Endothelial cell of umbilical vein (primary cell): ENCODE results near the gene FBN3. TPM values are rescaled to one million over a fixed set of nuclear protein-coding genes. Genes with fewer than 3 reads are reported as not detected.

Source experiments
- BruUV-seq: library from RNA; stranded (reverse); fragments of 400-500 nt; replicated peaks from 2 replicates; lab custom pipeline; 2021; lab: Mats Ljungman, UMichigan
- CTCF ChIA-PET: fragments of 300-600, 350-600 bp; sonication (Branson Sonifier 250); formaldehyde crosslinking; loops from one replicate; lab custom pipeline; 2021; ENCODE audit warnings: antibody characterized with exemption, inconsistent platforms; lab: Charles Lee
- POLR2A ChIA-PET: fragments of 300-600, 350-600 bp; sonication (Branson Sonifier 250); formaldehyde crosslinking; loops from one replicate; lab custom pipeline; 2021; ENCODE audit warnings: antibody characterized with exemption, inconsistent platforms; lab: Charles Lee
- DNase-seq: peaks from one replicate; pipeline ENCODE4 v3.0.0-alpha.2; 2011; ENCODE audit warnings: low read depth, low spot score
- FAIRE-seq: peaks from 2 replicates; lab custom pipeline; 2011; peaks lifted over from hg19 to GRCh38; lab: Jason Lieb, UNC
- H2AFZ ChIP-seq: 2 replicates; pipeline ENCODE4 v1.6.0; 2012; ENCODE audit warnings: low read depth, low read length, control low read depth, inconsistent platforms
- H3K27ac ChIP-seq: 2 replicates; pipeline ENCODE4 v1.5.1; 2011; ENCODE audit warnings: low read depth, mild to moderate bottlenecking, control low read depth, low read length, moderate library complexity; ENCODE audit not compliant: insufficient read depth
- H3K27me3 ChIP-seq, 2 experiments: 2 replicates each; pipeline versions ENCODE4 v1.6.0 to v1.6.1; 2011; ENCODE audit warnings: low read length in 2 of 2, mixed read lengths in 1 of 2; ENCODE audit not compliant: control insufficient read depth in 2 of 2, insufficient read depth in 2 of 2
- H3K36me3 ChIP-seq, 2 experiments: 2 replicates in 1 of 2; 3 replicates in 1 of 2; pipeline ENCODE4 v1.5.1; 2011; ENCODE audit warnings: low read length in 2 of 2, mild to moderate bottlenecking in 1 of 2, moderate library complexity in 1 of 2; ENCODE audit not compliant: control insufficient read depth in 2 of 2, insufficient read depth in 2 of 2; ENCODE audit errors: extremely low read depth in 1 of 2
- H3K4me1 ChIP-seq: 3 replicates; pipeline ENCODE4 v1.5.1; 2011; ENCODE audit warnings: mild to moderate bottlenecking, low read length; ENCODE audit not compliant: control insufficient read depth, insufficient read depth; ENCODE audit errors: extremely low read depth
- H3K4me2 ChIP-seq: 2 replicates; pipeline ENCODE4 v1.6.1; 2011; ENCODE audit warnings: low read length, control low read depth, mixed read lengths; ENCODE audit not compliant: insufficient read depth
- H3K4me3 ChIP-seq, 3 experiments: fragments of 200-600 bp in 1 of 3; sonication (generic), shearing (Covaris generic) in 1 of 3; replicated peaks in 1 of 3; 2 replicates each; pipeline ENCODE4 v1.5.1; 2011 to 2016; ENCODE audit warnings: control low read depth in 3 of 3, low read length in 3 of 3, mild to moderate bottlenecking in 2 of 3, inconsistent platforms in 1 of 3, low read depth in 1 of 3, moderate library complexity in 1 of 3; ENCODE audit not compliant: insufficient read depth in 1 of 3
- H3K79me2 ChIP-seq: 2 replicates; pipeline ENCODE4 v1.6.0; 2012; ENCODE audit warnings: low read length, inconsistent platforms; ENCODE audit not compliant: control insufficient read depth, insufficient read depth
- H3K9ac ChIP-seq: replicated peaks from 2 replicates; pipeline ENCODE3; 2011; ENCODE audit warnings: low read length, control low read depth; ENCODE audit not compliant: insufficient read depth; ENCODE audit errors: extremely low read depth
- H3K9me1 ChIP-seq: replicated peaks from 3 replicates; pipeline ENCODE4 v1.6.0; 2011; ENCODE audit warnings: mild to moderate bottlenecking, low read length; ENCODE audit not compliant: control insufficient read depth, insufficient read depth; ENCODE audit errors: extremely low read depth
- H3K9me3 ChIP-seq: replicated peaks from 2 replicates; pipeline ENCODE4 v1.5.1; 2012; ENCODE audit warnings: low read length, inconsistent platforms; ENCODE audit not compliant: control insufficient read depth, insufficient read depth
- H4K20me1 ChIP-seq: replicated peaks from 2 replicates; pipeline ENCODE3; 2011; ENCODE audit warnings: mild to moderate bottlenecking, low read length; ENCODE audit not compliant: control insufficient read depth, insufficient read depth; ENCODE audit errors: extremely low read depth
- CTCF ChIP-seq, 2 donors: IDR thresholded peaks; 1 replicate in 1 of 2; 2 replicates in 1 of 2; pipeline ENCODE4 v1.5.1; 2011; ENCODE audit warnings: low read length in 2 of 2, mild to moderate bottlenecking in 2 of 2, moderate library complexity in 2 of 2, control low read depth in 1 of 2, inconsistent platforms in 1 of 2, low read depth in 1 of 2; ENCODE audit not compliant: insufficient read depth in 1 of 2; ENCODE audit errors: extremely low read depth in 1 of 2
- EZH2 ChIP-seq: IDR thresholded peaks from 2 replicates; pipeline ENCODE4 v1.6.1; 2012; ENCODE audit warnings: borderline replicate concordance, low read depth, mild to moderate bottlenecking, moderate library complexity, low read length, inconsistent platforms; ENCODE audit not compliant: severe bottlenecking
- FOS ChIP-seq: IDR thresholded peaks from 2 replicates; pipeline ENCODE4 v1.6.1; 2011; ENCODE audit warnings: mild to moderate bottlenecking, low read length, moderate library complexity, borderline replicate concordance; ENCODE audit not compliant: insufficient read depth
- GATA2 ChIP-seq: IDR thresholded peaks from 2 replicates; pipeline ENCODE4 v1.7.0; 2011; ENCODE audit warnings: low read depth, mild to moderate bottlenecking, moderate library complexity, mixed read lengths, low read length; ENCODE audit not compliant: insufficient read length, insufficient read depth
- JUN ChIP-seq: IDR thresholded peaks from 2 replicates; pipeline ENCODE4 v1.6.1; 2011; ENCODE audit warnings: borderline replicate concordance, low read depth; ENCODE audit not compliant: insufficient read length, insufficient read depth
- MAX ChIP-seq: IDR thresholded peaks from 2 replicates; pipeline ENCODE4 v1.6.1; 2011; ENCODE audit not compliant: insufficient read depth, insufficient read length
- MYC ChIP-seq: IDR thresholded peaks from one replicate; pipeline ENCODE4 v1.6.1; 2011; ENCODE audit warnings: mild to moderate bottlenecking, low read depth, low read length
- POLR2A ChIP-seq: IDR thresholded peaks from 2 replicates; pipeline ENCODE4 v1.6.1; 2012; ENCODE audit warnings: low read depth, mild to moderate bottlenecking, control low read depth, low read length
- POLR2AphosphoS5 ChIP-seq: IDR thresholded peaks from 2 replicates; pipeline ENCODE4 v1.6.1; 2012; ENCODE audit warnings: low read depth, mild to moderate bottlenecking, control low read depth, low read length, moderate library complexity; ENCODE audit not compliant: insufficient read depth
- dilution Hi-C: fragments of 300-500 bp; cut with MboI; formaldehyde crosslinking; loops from one replicate; pipeline ENCODE4 v1.15.0; 2019; ENCODE audit warnings: low sequenced_read_pairs; ENCODE audit not compliant: extremely low pct_ligation_motif_present
- intact Hi-C: fragments of 100-400 bp; cut with micrococcal nuclease; formaldehyde crosslinking; loops from one replicate; pipeline ENCODE4 v1.10.0; 2022
- polyA plus RNA-seq, 4 experiments: library from polyadenylated mRNA; depleted of rRNA in 3 of 4; stranded (reverse) in 3 of 4; unstranded in 1 of 4; fragments of >200 nt; gene quantifications; 2 replicates each; pipeline versions ENCODE4 v1.2.1 to v1.2.3, GENCODE V29; 2011 to 2012; ENCODE audit warnings: missing spikeins in 1 of 4
- total RNA-seq: library from RNA; stranded (reverse); gene quantifications from 2 replicates; pipeline ENCODE4 v1.2.3, GENCODE V29; 2021

FBN3 gene
- total and polyA plus RNA-seq, 2 donors (not counting 3 experiments of a cell fraction or from before 2014, with no cell fraction given), result not detected

GRCh38 chr19:8174706-8175105, 25.3 kb upstream of the FBN3 start:
- H3K4me3 ChIP-seq, result no peak overlapping the region
- no peaks in the 10 kb centered on the region for H3K9me3 ChIP-seq
- DNase-seq (no peak), FAIRE-seq (no peak)
- POLR2A ChIA-PET, result no interaction called here
- no peaks in the 10 kb centered on the region for H4K20me1 ChIP-seq
- H3K79me2 ChIP-seq, result no peaks in the 10 kb centered on the region
- no peaks in the 10 kb centered on the region for H3K27me3 ChIP-seq
- no peak overlapping the region for H3K27ac ChIP-seq
- H3K36me3 ChIP-seq, result no peaks in the 10 kb centered on the region
- TF ChIP-seq POLR2AphosphoS5 (no peak), JUN (no peak), FOS (no peak), EZH2 (no peak), MAX (no peak), CTCF (IDR thresholded peaks at IDR 0.05; ENCODE audit: extremely low read depth in 1 of 2, insufficient read depth in 1 of 2, low read depth in 1 of 2, low read length in 2 of 2) (no peak), MYC (no peak), GATA2 (no peak), POLR2A (no peak)
- CTCF ChIA-PET, result interaction anchor here (1.1 kb wide), 1 partner anchor 16 kb away, joined by 3 read pairs; no protein-coding TSS in a partner anchor
- dilution Hi-C loops, result no loop called here
- no TSS peak for BruUV-seq
- no peaks in the 10 kb centered on the region for H3K4me1 ChIP-seq
- no peak overlapping the region for H3K4me2 ChIP-seq
- intact Hi-C loops, result no loop called here
- no peaks in the 10 kb centered on the region for H3K9me1 ChIP-seq
- no peak overlapping the region for H2AFZ ChIP-seq
- H3K9ac ChIP-seq, result no peak overlapping the region
